CD4-positive, alpha-beta memory T cell (primary cell): ENCODE results near the gene AVPR2. TPM values are rescaled to one million over a fixed set of nuclear protein-coding genes. Genes with fewer than 3 reads are reported as not detected.

Experiments
- CTCF ChIA-PET: fragments of 350-600 bp; sonication (Branson Sonifier 250); formaldehyde crosslinking; loops from one replicate; lab custom pipeline; 2021; ENCODE audit warnings: inconsistent platforms; ENCODE audit not compliant: partially characterized antibody; lab: Charles Lee
- POLR2A ChIA-PET: fragments of 350-600 bp; sonication (Branson Sonifier 250); formaldehyde crosslinking; loops from one replicate; lab custom pipeline; 2021; ENCODE audit not compliant: partially characterized antibody; lab: Charles Lee
- DNase-seq, 5 donors: peaks; one replicate each; pipeline versions ENCODE4 v3.0.0 to v3.0.0-alpha.2; 2020 to 2022; ENCODE audit warnings: mixed read lengths in 1 of 5
- H3K27ac ChIP-seq: one replicate; pipeline ENCODE4 v1.7.0; 2013; ENCODE audit warnings: low read depth, low read length
- H3K27me3 ChIP-seq: 2 replicates; pipeline ENCODE4 v1.7.0; 2013; ENCODE audit warnings: mild to moderate bottlenecking, low read length, moderate library complexity; ENCODE audit not compliant: insufficient read depth
- H3K36me3 ChIP-seq: 2 replicates; pipeline ENCODE4 v1.7.0; 2013; ENCODE audit warnings: mild to moderate bottlenecking, low read length, moderate library complexity; ENCODE audit not compliant: insufficient read depth
- H3K4me1 ChIP-seq: 2 replicates; pipeline ENCODE4 v1.7.0; 2013; ENCODE audit warnings: mild to moderate bottlenecking, low read length, moderate library complexity; ENCODE audit not compliant: insufficient read depth
- H3K4me3 ChIP-seq, 2 donors: one replicate each; pipeline ENCODE4 v1.7.0; 2013; ENCODE audit warnings: low read length in 2 of 2, mild to moderate bottlenecking in 1 of 2
- H3K9me3 ChIP-seq, 2 donors: one replicate each; pipeline ENCODE4 v1.7.0; 2013; ENCODE audit warnings: low read length in 2 of 2, control low read depth in 1 of 2; ENCODE audit not compliant: control insufficient read depth in 1 of 2
- H3K27ac Mint-ChIP-seq, 7 donors: one replicate each; pipeline ENCODE4 v1.8.0; 2020 to 2021; ENCODE audit warnings: mixed read lengths in 7 of 7, mild to moderate bottlenecking in 6 of 7, inconsistent platforms in 3 of 7, moderate library complexity in 3 of 7
- H3K27me3 Mint-ChIP-seq, 2 donors: one replicate each; pipeline ENCODE4 v1.8.0; 2020 to 2021; ENCODE audit warnings: mixed read lengths in 2 of 2
- H3K36me3 Mint-ChIP-seq, 2 donors: one replicate each; pipeline ENCODE4 v1.8.0; 2020 to 2021; ENCODE audit warnings: mixed read lengths in 2 of 2, inconsistent platforms in 1 of 2, mild to moderate bottlenecking in 1 of 2
- H3K4me1 Mint-ChIP-seq, 4 donors: one replicate each; pipeline ENCODE4 v1.8.0; 2020 to 2021; ENCODE audit warnings: mixed read lengths in 4 of 4, mild to moderate bottlenecking in 1 of 4
- H3K4me3 Mint-ChIP-seq, 8 donors: one replicate each; pipeline ENCODE4 v1.8.0; 2020 to 2021; ENCODE audit warnings: mixed read lengths in 8 of 8, mild to moderate bottlenecking in 7 of 8, moderate library complexity in 6 of 8, inconsistent platforms in 3 of 8
- H3K9me3 Mint-ChIP-seq, 8 donors: one replicate each; pipeline ENCODE4 v1.8.0; 2020 to 2021; ENCODE audit warnings: mixed read lengths in 8 of 8, mild to moderate bottlenecking in 5 of 8, inconsistent platforms in 3 of 8, moderate library complexity in 1 of 8
- intact Hi-C: fragments of 100-400 bp; cut with micrococcal nuclease; formaldehyde crosslinking; loops from one replicate; pipeline ENCODE4 v1.15.1; 2023
- polyA plus RNA-seq, 2 donors: library from polyadenylated mRNA; unstranded; fragments of 300-500 nt; fragmentation: Illumina TruSeq; gene quantifications; one replicate each; pipeline ENCODE4 v1.2.3, GENCODE V29; 2021
- total RNA-seq, 2 experiments: library from RNA; stranded (reverse); gene quantifications; one replicate each; pipeline ENCODE4 v1.2.3, GENCODE V29; 2021

The AVPR2 gene
- total and polyA plus RNA-seq, 4 experiments from 2014 or later: 0.15 TPM; not detected in 3

DNA sequence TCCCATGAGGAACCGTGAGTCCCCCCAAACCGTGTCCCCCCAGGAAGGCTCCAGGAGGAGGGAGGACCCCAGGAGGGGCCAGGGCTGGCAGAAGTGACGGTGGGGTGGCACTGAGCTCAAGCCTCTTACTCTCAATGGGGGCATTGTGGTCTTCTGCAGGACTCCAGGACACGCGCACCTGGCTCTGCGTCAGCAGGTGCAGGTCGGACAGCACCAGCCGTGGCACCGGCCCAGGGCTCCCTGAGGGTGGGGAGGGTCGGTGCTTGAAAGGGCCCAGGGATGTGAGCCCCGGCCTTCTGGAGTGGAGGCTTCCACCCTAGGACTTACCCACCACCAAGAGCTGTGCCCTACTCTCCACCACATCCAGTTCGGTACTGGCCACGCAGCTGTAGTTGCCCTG lies 36.8 kb upstream of the AVPR2 start:
- Histone ChIP-seq H3K27ac (no peak overlapping the region), H3K4me1 (no peaks in the 10 kb centered on the region), H3K4me3 (no peak overlapping the region), H3K9me3 (no peaks in the 10 kb centered on the region), H3K36me3 (no peaks in the 10 kb centered on the region), H3K27me3 (no peaks in the 10 kb centered on the region)
- intact Hi-C loops: no loop called here
- Mint-ChIP-seq H3K36me3 (no peaks in the 10 kb centered on the region), H3K4me3 (no peak overlapping the region), H3K27ac (no peak overlapping the region), H3K27me3 (no peaks in the 10 kb centered on the region), H3K4me1 (no peaks in the 10 kb centered on the region), H3K9me3 (no peaks in the 10 kb centered on the region)
- ChIA-PET CTCF (no interaction called here), POLR2A (no interaction called here)
- no peak for DNase-seq

DNA sequence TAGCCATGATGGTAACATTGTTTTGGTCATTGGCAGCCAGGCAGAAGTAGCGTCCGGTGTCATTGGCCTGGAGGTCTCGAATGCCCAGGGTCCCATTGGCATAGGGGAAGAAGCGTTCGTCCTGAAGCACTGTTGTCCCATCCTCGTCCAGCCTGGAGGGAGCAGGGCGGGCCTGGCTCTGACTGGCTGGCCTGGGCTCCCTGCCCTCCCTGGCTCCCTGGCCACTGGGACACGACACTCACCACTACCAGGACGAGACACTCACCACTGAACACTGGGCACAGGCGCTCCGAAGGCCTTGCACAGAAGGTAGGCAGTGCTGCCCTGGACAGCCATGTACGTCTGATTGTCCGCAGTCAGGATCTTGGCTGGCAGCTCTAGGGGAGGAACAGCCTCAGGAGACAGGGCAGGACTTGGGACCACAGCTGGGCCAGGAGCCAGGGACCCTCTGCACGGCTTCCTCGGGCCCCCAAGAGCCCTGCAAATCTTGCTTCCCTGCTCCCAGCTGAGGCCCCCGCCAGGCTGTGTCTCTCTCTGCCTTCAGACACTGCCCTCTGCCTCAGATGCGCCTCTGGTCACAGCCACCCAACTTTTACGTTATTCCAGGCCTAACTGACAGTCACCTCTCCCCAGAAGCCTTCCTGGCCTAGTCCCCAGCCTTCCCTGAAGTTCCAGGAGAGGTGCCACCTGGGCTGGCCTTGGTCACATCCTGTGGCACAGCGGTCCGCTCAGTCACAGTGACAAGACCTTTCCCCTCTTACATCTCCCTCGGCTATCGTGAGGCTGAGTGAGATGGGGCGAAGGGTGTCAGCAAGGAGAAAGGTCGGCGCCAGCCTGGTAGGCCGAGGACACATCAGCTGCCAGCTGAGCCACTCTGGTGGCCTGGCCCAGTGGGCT lies 35.6 kb upstream of the AVPR2 start:
- POLR2A ChIA-PET: no interaction called here
- H3K27ac Mint-ChIP-seq: no peak overlapping the region

GRCh38 chrX:153869473-153870287 lies 34.8 kb upstream of the AVPR2 start:
- H3K9me3 Mint-ChIP-seq: no peaks in the 10 kb centered on the region
- no peak overlapping the region for H3K4me3 Mint-ChIP-seq
- DNase-seq: no peak
- peaks cover 0 to under 1% (median under 1%) of the 10 kb centered on the region in 4 donors for H3K4me1 Mint-ChIP-seq
- no peaks in the 10 kb centered on the region for H3K36me3 Mint-ChIP-seq
- Histone ChIP-seq H3K4me1 (no peaks in the 10 kb centered on the region), H3K9me3 (no peaks in the 10 kb centered on the region), H3K36me3 (no peaks in the 10 kb centered on the region), H3K27ac (no peak overlapping the region), H3K4me3 (no peak overlapping the region), H3K27me3 (no peaks in the 10 kb centered on the region)
- ChIA-PET CTCF (no interaction called here), POLR2A (no interaction called here)
- no peak overlapping the region for H3K27ac Mint-ChIP-seq
- H3K27me3 Mint-ChIP-seq: peaks cover 0 to under 1% of the 10 kb centered on the region in 2 donors
- intact Hi-C loops: no loop called here

More for the DNA sequence above, 35.6 kb upstream of the AVPR2 start:
- H3K4me3 ChIP-seq: no peak overlapping the region
- DNase-seq: no peak
- no peaks in the 10 kb centered on the region for H3K4me1 ChIP-seq
- intact Hi-C loops: no loop called here
- H3K9me3 Mint-ChIP-seq: no peaks in the 10 kb centered on the region
- H3K27me3 ChIP-seq: no peaks in the 10 kb centered on the region
- no peak overlapping the region for H3K4me3 Mint-ChIP-seq
- H3K27ac ChIP-seq: no peak overlapping the region
- H3K9me3 ChIP-seq: no peaks in the 10 kb centered on the region
- H3K36me3 ChIP-seq: no peaks in the 10 kb centered on the region
- no peaks in the 10 kb centered on the region for H3K27me3 Mint-ChIP-seq
- CTCF ChIA-PET: no interaction called here
- no peaks in the 10 kb centered on the region for H3K36me3 Mint-ChIP-seq
- no peaks in the 10 kb centered on the region for H3K4me1 Mint-ChIP-seq

GRCh38 chrX:153870288-153870690 lies 34.2 kb upstream of the AVPR2 start:
- Mint-ChIP-seq H3K27me3 (peaks cover 0 to 3% of the 10 kb centered on the region in 2 donors), H3K4me3 (no peak overlapping the region), H3K36me3 (no peaks in the 10 kb centered on the region), H3K4me1 (peaks cover 0 to 7% (median 1%) of the 10 kb centered on the region in 4 donors), H3K9me3 (no peaks in the 10 kb centered on the region), H3K27ac (no peak overlapping the region)
- Histone ChIP-seq H3K36me3 (no peaks in the 10 kb centered on the region), H3K4me1 (no peaks in the 10 kb centered on the region), H3K27me3 (no peaks in the 10 kb centered on the region), H3K9me3 (no peaks in the 10 kb centered on the region), H3K4me3 (no peak overlapping the region), H3K27ac (no peak overlapping the region)
- ChIA-PET POLR2A (no interaction called here), CTCF (no interaction called here)
- DNase-seq: no peak
- intact Hi-C loops: no loop called here

DNA sequence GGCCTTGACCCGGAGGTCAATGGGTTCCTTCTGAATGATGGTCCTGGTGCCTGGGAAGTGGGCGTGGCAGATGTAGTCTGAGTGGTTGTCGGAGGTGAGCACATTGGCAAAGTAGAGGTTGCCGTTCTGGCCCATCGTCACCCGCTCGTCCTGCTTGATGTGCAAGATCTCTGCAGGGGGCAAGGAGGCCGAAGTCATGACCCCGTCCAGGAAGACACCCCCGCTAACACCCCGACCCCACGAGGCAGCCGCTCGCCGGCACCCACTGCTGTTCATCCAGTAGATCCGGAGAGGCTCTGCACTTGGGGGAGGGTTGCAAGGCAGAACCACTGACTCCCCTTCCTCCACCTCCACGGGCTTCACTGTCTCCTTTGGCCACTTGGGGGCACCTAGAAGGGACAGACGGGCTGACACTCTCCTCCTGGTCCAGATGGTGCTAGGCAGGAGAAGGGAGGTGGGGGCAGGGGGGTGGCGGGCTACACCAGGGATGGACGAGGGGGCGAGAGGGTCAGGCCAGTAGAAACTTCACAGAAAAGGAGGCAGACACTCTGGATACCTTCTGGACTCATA lies 33.6 kb upstream of the AVPR2 start:
- H3K9me3 ChIP-seq: no peaks in the 10 kb centered on the region
- Mint-ChIP-seq H3K27me3 (peaks cover 0 to 5% of the 10 kb centered on the region in 2 donors), H3K27ac (no peak overlapping the region), H3K4me3 (no peak overlapping the region), H3K36me3 (no peaks in the 10 kb centered on the region), H3K9me3 (no peaks in the 10 kb centered on the region), H3K4me1 (peaks cover 0 to 8% (median 1%) of the 10 kb centered on the region in 4 donors)
- H3K27me3 ChIP-seq: no peaks in the 10 kb centered on the region
- POLR2A ChIA-PET: no interaction called here
- no peaks in the 10 kb centered on the region for H3K4me1 ChIP-seq
- intact Hi-C loops: no loop called here
- no peak overlapping the region for H3K27ac ChIP-seq
- CTCF ChIA-PET: no interaction called here
- no peak overlapping the region for H3K4me3 ChIP-seq
- H3K36me3 ChIP-seq: no peaks in the 10 kb centered on the region
- DNase-seq: no peak

- Mint-ChIP-seq H3K27me3 (peaks cover 3 to 6% of the 10 kb centered on the region in 2 donors), H3K36me3 (no peaks in the 10 kb centered on the region), H3K9me3 (no peaks in the 10 kb centered on the region), H3K4me3 (no peak overlapping the region), H3K4me1 (peaks cover 0 to 8% (median 3%) of the 10 kb centered on the region in 4 donors), H3K27ac (no peak overlapping the region)
- intact Hi-C loops: no loop called here
- ChIA-PET CTCF (no interaction called here), POLR2A (no interaction called here)
- Histone ChIP-seq H3K9me3 (no peaks in the 10 kb centered on the region), H3K27me3 (no peaks in the 10 kb centered on the region), H3K27ac (no peak overlapping the region), H3K36me3 (no peaks in the 10 kb centered on the region), H3K4me3 (no peak overlapping the region), H3K4me1 (no peaks in the 10 kb centered on the region)
- DNase-seq: no peak
Observed at GRCh38 chrX:153871451-153871850, 33.0 kb upstream of the AVPR2 start.
